ENCODE results near the gene GNGT2.

The GNGT2 gene

DNA sequence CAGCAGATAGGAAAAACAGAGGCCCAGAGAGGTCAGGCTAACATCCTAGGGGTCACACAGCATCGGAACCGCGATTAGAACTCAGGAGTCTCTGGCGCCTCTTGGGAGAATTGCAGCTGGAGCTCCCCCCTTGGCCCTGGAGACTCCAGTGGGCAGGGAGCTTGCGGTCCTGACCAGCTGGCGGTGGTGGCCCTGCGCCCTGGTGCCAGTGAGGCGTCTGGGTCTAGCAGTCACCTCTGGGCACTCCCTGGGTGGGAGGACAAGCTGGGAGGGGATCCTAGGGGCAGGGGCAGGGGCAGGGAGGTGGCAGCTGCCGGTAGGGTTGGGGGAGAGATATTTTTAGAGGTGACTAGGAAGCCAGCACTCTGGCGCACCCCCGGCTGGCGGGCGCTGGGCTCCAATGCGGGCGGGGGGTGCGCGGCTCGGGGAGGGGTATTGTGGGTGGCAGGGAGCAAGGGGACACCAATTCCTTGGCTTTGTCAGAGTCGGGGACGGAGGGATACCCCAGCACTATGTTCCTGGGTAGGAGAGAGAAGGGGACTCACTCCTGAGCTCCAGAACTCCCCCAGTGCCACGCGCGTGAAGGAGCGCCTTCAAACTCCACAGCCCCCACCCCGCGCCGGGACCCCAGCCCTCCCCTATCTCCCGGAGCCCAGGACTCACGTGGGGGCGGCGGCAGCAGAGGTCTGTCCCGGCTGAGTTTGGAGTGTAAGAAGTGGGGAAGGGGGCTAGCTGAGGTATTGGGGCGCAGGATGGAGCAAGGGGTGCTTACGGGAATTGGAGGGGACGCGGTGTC is 19.6 kb upstream of the GNGT2 start:
- intact Hi-C loops (cut with DNase I): loop anchor here (5.0 to 10.0 kb wide), 2 partner anchors 38 to 65 kb away; no protein-coding TSS in a partner anchor
- DNase-seq: no peak

DNA sequence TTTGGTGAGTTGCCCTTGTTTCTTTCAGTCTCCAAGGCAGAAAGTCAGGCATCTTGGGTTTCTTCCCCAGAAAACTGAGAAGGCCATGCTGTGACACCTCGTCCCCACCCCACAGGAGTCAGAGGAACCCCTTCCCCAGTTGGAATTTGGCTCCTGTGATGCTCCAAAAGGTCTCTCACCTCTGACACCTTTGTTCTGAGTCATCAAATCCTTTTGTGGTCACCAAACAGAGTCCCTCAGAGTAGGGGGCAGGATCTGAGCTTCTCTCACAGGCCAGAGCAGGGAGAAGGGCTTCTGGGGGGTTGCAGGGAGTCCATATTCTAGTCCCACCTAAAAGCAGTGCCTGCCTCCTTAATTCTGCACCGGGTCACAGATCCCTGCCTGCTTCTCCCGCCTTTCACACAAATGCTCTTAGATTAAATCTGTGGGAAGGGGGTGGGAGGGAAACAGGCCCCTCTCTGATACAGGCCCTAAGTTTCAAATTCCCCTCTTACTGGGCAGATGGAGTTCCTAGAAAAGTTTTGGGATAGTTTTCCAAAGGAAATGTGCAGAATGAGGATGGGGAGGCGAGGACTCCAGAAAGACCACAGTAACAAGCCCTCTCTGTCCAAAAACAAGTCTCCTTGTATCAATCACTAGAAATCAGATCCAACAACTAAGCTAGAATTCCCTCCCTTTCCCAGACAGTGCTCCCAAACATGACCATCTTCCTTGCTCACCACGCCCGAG is 18.9 kb upstream of the GNGT2 start:
- no peak for DNase-seq
- intact Hi-C loops (cut with DNase I): loop anchor here (5.0 to 10.0 kb wide), 2 partner anchors 37 to 66 kb away; no protein-coding TSS in a partner anchor

DNA sequence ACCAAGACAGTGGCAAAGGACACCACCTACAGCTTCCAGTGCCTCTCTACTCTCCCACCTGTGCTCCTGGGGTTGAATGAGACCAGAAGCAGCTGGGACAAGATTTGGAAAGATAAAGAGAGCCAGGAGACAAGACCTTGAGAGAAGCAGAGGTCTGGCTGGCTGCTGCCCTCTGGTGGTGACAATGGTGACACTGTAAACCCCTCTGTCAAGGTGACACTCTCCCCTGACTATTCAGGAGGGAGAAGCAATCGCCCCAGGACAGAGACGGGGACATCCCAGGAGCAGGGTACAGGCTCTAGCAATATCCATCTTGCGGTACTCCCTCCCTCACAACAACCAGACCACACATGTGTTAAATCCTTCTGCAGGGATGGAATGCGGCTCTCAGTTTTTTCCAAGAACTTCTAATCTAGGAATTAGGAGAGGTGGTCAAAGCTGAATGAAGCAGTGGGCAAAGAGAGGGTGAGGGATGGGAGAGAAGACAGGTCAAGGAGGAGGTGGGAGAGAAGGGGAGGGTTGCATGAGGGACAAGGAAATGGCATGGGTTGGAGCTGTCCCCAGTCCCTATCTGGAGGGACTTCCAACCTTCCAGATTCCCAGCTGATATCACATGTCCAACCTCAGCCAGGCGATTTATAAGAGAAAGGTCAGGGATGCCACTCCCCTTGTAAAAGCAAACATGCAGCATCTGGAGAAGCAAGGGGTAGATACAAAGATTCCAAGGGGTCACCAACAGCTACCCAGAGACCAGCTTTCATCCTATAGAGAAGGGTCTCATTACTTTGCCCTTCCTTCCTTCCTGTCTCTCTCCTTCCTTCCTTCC is 17.3 kb upstream of the GNGT2 start:
- peak; percentile 57 to 94 (median 77) for DNase-seq
- intact Hi-C loops (cut with DNase I): loop anchor here (2.0 to 10.0 kb wide), 3 partner anchors 35 to 67 kb away; no protein-coding TSS in a partner anchor

DNA sequence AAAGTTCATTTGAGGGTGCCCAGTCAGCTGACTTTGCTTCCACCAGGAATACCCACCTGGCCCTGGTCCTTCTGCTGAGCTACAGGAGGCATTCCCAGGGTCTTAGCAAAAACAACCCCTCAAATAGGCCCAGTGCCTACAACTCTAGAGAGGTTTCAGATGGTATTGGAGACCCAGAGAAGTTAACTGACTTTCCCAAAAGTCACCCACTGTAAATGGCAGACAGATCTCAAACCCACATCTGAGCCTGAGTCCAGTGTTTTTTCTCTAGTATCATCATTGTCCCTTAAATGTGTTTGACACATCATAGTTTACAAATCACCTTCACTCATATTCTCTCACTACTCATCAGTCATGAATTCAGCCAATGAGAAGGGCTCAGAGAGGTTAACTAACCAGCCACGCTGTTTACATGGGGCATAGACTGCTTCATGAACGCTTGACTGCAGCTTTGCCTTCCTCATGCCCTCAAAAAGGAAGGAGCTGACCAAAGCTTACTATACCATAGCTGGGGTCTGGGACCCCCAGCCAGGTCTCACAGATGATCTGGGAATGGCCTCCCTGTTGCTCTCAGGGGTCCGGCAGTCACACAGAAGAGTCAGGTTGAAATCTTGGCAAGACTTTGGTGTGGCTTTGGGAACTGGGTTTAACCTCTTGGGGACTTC is 16.5 kb upstream of the GNGT2 start:
- DNase-seq: no peak

DNA sequence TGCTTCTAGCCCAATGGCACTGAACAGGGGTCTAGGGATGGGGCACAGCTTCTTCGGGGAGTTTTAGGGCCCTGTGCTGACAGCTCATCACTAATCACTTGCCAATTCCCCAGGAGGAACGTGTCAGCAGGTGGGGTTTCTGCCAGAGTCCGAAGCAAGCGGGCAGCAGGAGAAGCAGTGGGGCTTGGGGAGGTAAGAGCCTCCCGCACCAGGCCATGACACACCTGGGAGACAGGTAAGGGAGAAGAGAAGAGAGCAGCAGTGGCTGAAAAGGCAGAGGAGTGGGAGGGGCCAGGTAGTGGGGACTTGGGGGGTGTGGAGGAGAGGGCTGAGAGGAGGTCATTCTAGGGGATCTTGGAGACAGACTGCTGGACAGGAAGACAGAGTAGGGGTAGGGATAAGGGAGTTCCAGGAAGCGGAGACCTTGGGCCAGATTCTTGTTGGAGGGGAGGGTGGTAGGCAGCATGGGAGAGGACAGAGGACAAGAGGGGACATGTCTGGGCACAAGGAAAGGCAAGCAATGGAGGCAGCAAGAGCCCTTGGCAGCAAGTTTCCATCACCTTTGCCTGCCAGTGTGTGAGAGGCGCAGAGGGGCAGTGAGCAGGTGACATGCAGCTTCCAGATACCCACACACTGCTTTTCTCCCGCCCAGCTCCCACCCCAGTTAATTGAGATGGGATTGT is 15.3 kb upstream of the GNGT2 start:
- intact Hi-C loops (cut with DNase I): loop anchor here (2.0 to 10.0 kb wide), 3 partner anchors 33 to 69 kb away; no protein-coding TSS in a partner anchor
- no peak for DNase-seq

More for the DNA sequence above, 16.5 kb upstream of the GNGT2 start:
- intact Hi-C loops (cut with DNase I): loop anchor here (2.0 to 10.0 kb wide), 3 partner anchors 35 to 68 kb away; no protein-coding TSS in a partner anchor

DNA sequence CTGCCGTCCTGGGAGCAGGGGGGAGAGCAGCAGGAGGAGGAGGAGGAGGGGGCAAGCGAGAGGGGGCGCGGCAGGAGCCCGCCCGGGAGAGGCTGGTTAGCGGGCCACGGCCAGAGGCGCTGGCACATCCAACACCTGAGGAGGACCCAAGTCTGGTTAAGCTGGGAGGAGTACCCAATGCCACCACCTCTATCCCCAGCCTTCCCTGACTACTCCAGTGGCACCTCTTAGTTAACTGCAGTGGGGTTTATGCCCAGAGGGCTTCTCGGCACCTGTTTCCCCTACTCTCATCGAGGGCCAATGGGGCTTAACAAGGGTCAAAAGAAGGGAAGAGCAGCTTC is 14.6 kb upstream of the GNGT2 start:
- no peak for DNase-seq
- intact Hi-C loops (cut with DNase I): loop anchor here (5.0 to 10.0 kb wide), 2 partner anchors 33 to 70 kb away; no protein-coding TSS in a partner anchor

DNA sequence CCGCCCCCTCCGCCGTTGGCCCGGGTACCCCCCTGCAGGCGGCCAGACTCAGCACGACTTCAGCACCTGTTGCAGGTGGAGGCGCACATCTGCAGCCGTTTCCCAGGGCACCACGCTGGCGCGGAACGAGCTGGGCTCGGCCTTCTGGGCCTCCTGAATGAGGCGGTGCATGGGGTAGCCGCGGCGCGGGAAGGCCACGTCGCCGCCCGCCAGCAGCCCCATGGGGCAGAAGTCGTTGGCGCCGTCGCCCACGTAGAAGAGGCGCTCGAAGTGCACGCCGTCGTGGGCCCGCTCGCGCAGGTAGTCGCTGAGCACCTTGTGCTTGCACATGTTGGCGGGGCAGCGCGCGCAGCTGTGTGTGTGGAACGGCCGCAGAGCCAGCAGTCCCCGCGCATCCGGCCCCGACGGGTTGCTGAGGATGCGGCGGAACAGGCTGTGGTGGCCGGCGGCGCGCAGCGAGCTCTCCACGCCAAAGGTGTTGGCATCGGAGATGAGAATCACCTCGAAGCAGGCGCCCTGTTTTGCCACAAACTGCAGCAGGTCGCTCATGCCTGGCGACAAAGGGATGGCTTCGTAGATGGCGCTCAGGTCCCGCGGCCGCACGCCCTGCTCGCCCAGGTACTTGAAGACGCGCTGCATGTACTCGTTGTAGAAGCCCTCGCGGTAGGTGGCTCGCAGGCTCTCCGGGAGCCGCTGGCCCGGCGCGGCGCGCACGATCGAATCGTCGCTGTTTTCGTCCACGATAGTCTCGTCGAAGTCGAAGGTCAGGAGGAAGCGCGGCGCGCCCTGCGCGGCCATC is 14.0 kb upstream of the GNGT2 start:
- peak in 1 of 10 donors; percentile 83 for DNase-seq
- intact Hi-C loops (cut with DNase I): loop anchor here (10.0 kb wide), 1 partner anchor 70 kb away; no protein-coding TSS in a partner anchor

DNA sequence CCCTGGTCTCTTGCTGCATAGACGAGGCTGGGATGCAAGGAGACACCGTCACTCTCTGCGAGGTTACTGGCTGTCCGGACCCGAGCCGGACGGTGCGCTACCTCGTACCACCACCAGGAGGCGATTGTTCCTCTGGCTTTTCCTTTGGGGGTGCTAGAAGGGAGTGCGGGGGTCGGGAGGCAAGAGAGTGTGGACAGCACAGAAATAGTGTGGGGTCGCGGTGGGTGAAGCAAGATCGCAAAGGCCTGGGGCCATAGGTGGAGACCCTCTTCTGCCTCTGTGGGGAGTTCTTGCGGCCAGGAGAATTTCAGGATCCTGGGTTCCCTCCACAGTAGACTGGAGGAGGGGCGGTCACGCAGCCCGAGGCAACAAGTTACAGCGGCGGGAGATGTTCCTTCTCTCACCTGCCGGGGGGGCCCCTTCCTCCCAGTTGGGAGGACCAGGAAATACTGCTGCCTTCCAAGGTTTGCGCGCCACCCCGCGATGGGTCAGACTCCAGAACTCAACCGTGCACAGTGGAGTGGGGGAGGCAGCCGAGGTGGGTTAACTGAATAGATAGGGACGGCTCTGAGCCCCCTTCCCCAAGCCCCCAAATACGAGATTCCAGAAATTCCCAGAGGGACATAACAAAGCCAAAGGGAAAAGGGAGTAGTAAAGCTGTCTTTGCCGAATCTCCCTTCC is 13.3 kb upstream of the GNGT2 start:
- intact Hi-C loops (cut with DNase I): loop anchor here (10.0 kb wide), 1 partner anchor 71 kb away; no protein-coding TSS in a partner anchor
- peak in 7 of 10 donors; percentile 34 to 89 (median 69) for DNase-seq

DNA sequence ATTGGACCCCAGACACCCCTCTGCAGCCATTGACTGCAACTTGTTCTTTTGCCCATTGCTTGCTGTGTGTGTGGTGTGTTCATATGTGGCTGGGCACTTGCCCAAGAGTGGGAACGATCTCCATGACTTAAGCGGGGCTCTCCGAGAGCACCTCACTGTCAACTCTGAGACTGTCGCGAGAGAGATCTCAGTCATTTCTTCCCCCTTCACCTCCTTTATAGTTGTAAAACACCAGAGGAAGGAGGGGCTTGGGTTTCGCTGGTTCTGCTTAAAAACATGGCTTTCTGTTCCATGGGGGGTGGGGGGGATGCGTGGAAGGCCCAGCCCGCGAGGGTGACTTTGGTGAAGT is 12.8 kb upstream of the GNGT2 start:
- intact Hi-C loops (cut with DNase I): loop anchor here (10.0 kb wide), 1 partner anchor 72 kb away; no protein-coding TSS in a partner anchor

DNA sequence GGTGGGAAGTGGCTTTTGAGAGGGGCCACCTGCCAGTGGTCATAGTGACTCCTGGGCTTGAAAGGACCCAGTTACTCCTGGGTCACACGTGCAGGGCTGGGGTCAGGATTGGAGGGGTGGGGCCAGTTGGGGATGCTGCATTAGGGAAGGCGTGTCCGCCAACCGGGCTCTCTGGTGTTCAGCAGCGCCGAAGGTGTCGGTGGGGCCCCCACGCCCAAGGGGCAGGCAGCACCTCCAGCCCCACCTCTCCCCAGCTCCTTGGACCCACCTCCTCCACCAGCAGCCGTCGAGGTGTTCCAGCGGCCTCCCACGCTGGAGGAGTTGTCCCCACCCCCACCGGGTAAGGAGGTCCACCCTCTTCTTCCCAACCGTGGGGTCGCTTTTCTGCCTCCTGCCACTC is 9.6 kb upstream of the GNGT2 start:
- no peak for DNase-seq
- intact Hi-C loops (cut with DNase I): loop anchor here (10.0 kb wide), 1 partner anchor 75 kb away; no protein-coding TSS in a partner anchor

More for the DNA sequence above, 12.8 kb upstream of the GNGT2 start:
- no peak for DNase-seq

DNA sequence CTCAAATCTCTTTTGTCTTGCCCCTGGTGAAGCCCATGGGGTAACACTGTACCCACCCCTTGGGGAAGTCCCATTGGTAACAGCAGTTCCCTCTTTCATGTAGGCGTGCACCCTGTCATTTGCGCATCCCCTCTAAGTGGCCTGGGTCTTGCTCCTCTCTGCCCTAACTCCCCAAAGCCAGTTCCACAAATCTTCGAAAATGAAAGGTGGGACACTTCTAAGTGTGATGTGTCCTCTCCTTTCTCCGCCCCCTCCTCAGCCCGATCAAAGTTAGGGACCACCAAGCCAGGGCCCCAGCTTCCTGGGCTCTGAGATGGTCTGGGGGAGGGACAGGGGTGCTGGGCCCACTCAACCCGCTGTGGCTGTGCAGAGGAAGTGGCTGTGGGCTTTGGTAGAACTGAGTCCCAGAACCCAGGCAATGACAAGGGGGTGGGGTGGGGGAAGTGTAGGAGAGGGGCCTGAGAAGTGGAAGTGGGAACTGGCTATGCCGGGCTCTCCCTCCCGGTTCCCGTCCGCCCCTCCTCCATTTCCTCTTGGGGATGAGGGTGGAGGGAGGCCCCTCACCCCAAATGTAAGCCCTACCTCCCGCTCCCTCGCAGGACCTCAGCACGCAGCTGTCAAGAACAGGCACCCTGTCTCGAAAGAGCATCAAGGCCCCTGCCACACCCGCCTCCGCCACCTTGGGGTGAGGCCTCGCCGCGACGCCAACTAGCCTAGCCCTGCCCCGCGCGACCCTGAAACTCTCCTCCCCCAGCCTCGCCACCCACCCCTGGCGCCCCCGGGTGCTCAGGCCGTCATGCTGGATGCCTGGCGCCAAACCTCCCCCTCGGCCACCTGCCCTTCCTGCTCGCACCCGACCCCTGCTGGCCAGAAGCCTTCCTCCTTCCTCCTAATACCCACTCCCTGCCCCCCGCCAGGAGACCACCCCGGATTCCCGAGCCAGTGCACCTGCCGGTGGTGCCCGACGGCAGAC is 8.9 kb upstream of the GNGT2 start:
- peak in 1 of 10 donors; percentile 16 for DNase-seq
- intact Hi-C loops (cut with DNase I): no loop called here

DNA sequence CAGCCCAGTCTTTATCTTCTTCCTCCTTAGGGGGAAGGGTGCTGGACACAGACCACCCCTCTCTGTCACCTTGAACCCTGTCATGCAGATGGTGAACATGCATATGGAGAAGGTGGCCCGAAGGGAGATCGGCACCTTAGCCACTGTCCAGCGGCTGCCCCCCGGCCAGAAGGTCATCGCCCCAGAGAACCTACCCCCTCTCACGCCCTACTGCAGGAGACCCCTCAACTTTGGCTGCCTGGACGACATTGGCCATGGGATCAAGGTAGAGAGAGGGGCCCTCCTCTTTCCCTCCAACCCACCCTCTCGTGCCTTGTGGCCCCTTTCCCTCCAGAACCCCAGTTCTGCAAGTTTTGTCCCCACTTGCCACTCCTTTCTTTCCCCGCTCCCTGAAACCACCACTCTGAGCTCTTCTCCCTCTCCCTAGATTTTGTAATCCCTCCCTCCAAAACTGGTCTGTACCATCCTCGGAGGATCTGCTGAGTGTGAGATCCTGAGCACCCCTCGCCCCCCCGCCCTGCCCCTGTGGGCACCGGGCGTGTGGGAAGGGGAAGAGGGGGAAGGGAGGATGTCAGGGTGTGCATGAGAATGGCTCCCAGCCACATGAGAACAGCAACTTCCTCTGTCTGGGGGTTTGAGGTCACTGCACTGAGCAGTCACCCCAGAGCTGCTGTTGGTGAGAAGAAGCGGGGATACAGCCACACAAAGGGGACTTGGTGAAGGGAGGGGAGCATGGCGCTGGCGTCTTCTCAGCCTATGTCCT is 7.5 kb upstream of the GNGT2 start:
- DNase-seq: peak in 1 of 10 donors; percentile 42
- intact Hi-C loops (cut with DNase I): no loop called here

DNA sequence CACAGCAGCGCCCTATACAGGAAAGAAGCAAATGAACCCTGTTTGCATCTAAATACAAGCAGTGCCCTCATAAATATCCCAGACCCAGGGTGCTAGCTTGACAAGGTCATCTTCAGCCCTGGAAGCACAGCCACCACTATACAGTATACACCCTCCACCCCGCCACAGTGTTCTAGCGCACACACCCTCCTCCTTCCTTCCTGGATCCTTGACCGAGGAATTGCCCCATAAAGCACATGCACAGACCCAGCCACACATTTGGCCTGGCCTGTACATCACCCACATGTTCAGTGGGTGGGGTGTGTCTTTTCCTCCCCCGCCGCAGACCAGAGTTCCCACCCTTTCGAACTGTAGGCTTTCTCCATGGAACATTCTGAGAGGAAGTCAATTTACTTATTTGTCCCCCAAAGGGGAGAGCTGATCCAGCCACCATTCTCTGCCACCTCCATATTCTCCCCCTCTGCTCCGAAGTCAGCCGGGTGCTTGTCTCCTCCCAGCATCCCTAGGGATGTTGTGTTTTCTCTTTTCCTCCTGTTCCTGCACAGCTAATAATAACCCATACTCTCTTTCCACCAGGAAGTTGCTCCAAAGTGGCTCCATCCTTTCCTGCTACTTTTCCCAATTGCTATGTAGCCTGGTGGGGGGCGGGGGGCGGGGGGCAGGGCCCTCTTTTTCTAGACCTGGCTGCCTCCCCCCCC is 6.7 kb upstream of the GNGT2 start:
- intact Hi-C loops (cut with DNase I): no loop called here
- peak in 1 of 10 donors; percentile 36 for DNase-seq

DNA sequence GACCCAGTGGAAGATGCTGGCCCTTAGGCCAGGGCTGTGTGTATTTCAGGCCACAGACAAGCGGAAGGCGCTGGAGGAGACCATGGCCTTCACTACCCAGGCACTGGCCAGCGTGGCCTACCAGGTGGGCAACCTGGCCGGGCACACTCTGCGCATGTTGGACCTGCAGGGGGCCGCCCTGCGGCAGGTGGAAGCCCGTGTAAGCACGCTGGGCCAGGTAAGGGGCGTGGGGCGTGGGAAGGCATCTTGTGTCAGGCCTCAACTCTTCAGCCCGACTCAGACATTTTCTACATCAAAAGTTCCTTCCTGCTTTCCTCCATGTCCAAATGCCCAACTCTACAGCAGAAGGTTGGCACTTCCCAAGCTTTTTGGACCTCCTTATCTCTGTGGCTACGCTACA is 6.1 kb upstream of the GNGT2 start:
- intact Hi-C loops (cut with DNase I): no loop called here
- peak in 1 of 10 donors; percentile 77 for DNase-seq

DNA sequence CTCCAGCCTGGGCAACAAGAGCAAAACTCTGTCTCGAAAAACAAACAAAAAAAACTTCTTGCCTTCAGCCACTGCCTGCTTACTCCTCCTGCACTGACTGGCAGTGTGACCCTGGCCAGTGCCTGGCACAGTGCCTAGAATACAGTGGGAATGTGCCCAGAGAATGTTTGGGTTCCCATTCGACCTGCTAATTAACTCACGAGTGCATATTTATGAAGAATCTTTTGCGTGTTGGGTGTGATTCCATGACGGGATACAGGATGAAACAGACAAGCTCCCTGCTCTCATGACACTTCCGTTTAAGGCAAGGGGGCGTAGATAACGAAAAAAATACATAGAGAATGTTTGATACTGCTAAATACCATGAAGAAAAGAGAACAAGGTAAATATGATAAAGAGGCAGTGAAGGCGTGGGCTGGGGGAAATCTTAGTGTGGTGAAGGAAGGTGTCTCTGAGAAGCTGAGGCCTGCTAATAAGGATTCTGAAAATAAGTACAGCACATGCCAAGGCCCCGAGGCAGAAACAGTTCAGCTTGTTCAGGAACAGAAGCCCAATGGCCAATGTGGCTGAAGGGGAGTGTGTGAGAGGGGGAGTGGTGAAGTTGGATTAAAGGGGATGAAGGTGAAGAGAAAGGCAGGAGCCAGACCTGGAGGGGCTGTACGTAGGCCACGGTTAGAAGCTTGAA is 4.4 kb upstream of the GNGT2 start:
- intact Hi-C loops (cut with DNase I): no loop called here
- peak in 1 of 10 donors; percentile 44 for DNase-seq

Measured in posterior cingulate gyrus (tissue), 11 donors.